ENCODE measurements around the gene TBX3. TPM values are rescaled to one million over a fixed set of nuclear protein-coding genes. Genes with fewer than 3 reads are reported as not detected.

Gene TBX3
- polyA plus RNA-seq, 1 of the 3 experiments (the other 2 are of a cell fraction) = 10.2 TPM

DNA sequence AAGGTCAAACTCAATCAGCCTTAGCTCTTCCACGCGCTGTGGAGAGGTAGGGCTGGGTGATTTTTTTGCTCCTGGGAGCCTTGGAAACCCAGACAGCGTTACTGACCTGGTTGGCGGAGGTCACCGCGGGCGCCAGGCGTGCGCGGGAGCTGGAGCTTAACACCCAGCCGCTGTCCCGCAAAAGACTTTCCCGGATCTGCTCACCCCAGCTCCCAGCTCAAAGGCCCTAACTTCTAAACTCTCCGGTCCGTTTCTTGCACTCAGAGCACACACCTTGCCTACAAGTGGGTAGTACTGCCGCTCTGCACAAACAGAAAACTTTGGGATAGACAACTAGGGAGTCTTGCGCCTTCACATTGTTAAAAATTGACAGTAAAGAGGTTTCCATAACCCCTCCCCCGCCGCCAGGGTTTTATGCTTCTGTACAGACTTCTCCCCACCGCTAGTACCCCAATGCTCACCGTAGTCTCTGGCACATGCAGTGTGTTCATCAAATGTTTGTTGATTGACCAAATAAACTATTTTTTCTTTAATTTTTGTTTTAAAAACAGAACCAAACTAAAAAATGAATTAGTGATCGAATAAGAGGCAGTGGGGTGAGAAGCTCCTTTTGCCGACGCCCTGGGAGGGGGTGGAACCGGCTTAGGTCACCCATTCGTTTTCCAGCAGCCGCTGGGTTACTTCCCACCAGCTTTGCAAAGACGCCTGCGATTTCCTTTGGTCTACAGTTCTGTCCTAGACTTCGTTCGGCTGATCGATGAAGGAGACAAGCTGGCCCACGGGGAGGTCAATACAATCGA, 12.7 kb upstream of the TBX3 start (continued):
- TF ChIP-seq EP300 (IDR thresholded peaks at IDR 0.05; ENCODE audit: borderline replicate concordance in 1 of 2, low read depth in 1 of 2, low read length in 1 of 2) (no peak), SIN3A (IDR thresholded peaks at IDR 0.05; ENCODE audit: borderline replicate concordance, low read depth, low read length) (no peak)

DNA sequence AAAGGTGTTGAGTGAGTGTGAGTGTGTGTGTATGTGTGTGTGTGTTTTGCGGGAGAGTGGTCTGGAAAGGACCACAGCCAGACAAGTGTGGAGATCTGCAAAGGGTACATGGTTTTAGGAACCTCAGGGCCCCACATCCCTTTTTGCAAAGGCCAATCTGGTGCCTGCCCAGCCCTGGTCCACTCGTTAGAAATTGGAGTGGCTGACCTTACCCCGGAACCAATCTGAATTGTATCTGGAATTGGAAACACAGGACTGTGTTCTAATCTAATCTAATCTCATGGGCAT, 11.3 kb upstream of the TBX3 start:
- no peak overlapping the region for H3K4me2 ChIP-seq
- no peak overlapping the region for H3K27ac ChIP-seq (ENCODE audit: low read depth in 2 of 2, low read length in 1 of 2)
- H4K20me1 ChIP-seq (ENCODE audit: insufficient read depth) = no peaks in the 10 kb centered on the region
- no peaks in the 10 kb centered on the region; the same call in 1 of the 2 replicates for H3K27me3 ChIP-seq (ENCODE audit: insufficient read depth)
- ChIA-PET POLR2A (no interaction called here), CTCF (no interaction called here)
- peaks cover 0 to 7% of the 10 kb centered on the region in 2 experiments; a peak in 1 of 4 replicates for H3K4me1 ChIP-seq (ENCODE audit: control insufficient read depth in 1 of 2, insufficient read depth in 2 of 2, low read depth in 1 of 2, low read length in 1 of 2)
- no peaks in the 10 kb centered on the region for H3K79me2 ChIP-seq (ENCODE audit: insufficient read depth)
- H3K36me3 ChIP-seq (replicated peaks in 1 of 2; ENCODE audit: control insufficient read depth in 1 of 2, insufficient read depth in 2 of 2, low read length in 1 of 2) = no peaks in the 10 kb centered on the region
- H3K4me3 ChIP-seq (ENCODE audit: low read depth in 2 of 2, low read length in 1 of 2) = no peak overlapping the region
- H3F3A ChIP-seq (replicated peaks; ENCODE audit: insufficient read depth) = no peaks in the 10 kb centered on the region
- no peaks in the 10 kb centered on the region for H3K9me3 ChIP-seq
- no peak overlapping the region for H3K9ac ChIP-seq
- no peak overlapping the region for H2AFZ ChIP-seq (ENCODE audit: low read depth)
- 85% methylated on average over 3 of the region's 3 CpGs for WGBS (ENCODE audit: low lambda C conversion rate)
- TF ChIP-seq FOSL2 (IDR thresholded peaks at IDR 0.05; ENCODE audit: borderline replicate concordance, low read depth) (no peak), SIN3A (IDR thresholded peaks at IDR 0.05; ENCODE audit: borderline replicate concordance, low read depth, low read length) (no peak), SMC3 (IDR thresholded peaks at IDR 0.05; ENCODE audit: low read depth, low read length) (no peak), ELF1 (IDR thresholded peaks at IDR 0.05) (no peak), EP300 (IDR thresholded peaks at IDR 0.05; ENCODE audit: borderline replicate concordance in 1 of 2, low read depth in 1 of 2, low read length in 1 of 2) (no peak), REST (IDR thresholded peaks at IDR 0.05; ENCODE audit: low read depth, low read length) (no peak), FOXM1 (IDR thresholded peaks at IDR 0.05; ENCODE audit: low read depth) (no peak), RAD21 (IDR thresholded peaks at IDR 0.05; ENCODE audit: low read length) (no peak), EZH2phosphoT487 (IDR thresholded peaks at IDR 0.05; ENCODE audit: borderline replicate concordance, low read depth) (no peak), RXRA (IDR thresholded peaks at IDR 0.05; ENCODE audit: borderline replicate concordance, low read depth) (no peak), YY1 (IDR thresholded peaks at IDR 0.05; ENCODE audit: low read depth) (no peak), PBX3 (IDR thresholded peaks at IDR 0.05) (no peak), RCOR1 (IDR thresholded peaks at IDR 0.05; ENCODE audit: low read length) (no peak), CHD2 (IDR thresholded peaks at IDR 0.05; ENCODE audit: low read length, partially characterized antibody) (no peak), GATA2 (CRISPR knock-in tag; IDR thresholded peaks at IDR 0.05) (no peak), MEF2A (IDR thresholded peaks at IDR 0.05; ENCODE audit: borderline replicate concordance, low read depth) (no peak), TEAD4 (IDR thresholded peaks at IDR 0.05; ENCODE audit: borderline replicate concordance, insufficient read depth) (no peak), TAF1 (IDR thresholded peaks at IDR 0.05; ENCODE audit: borderline replicate concordance, low read depth, low read length) (no peak)
- TF ChIP-seq, protein P1, sequence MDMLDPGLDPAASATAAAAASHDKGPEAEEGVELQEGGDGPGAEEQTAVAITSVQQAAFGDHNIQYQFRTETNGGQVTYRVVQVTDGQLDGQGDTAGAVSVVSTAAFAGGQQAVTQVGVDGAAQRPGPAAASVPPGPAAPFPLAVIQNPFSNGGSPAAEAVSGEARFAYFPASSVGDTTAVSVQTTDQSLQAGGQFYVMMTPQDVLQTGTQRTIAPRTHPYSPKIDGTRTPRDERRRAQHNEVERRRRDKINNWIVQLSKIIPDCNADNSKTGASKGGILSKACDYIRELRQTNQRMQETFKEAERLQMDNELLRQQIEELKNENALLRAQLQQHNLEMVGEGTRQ (IDR thresholded peaks at IDR 0.05; ENCODE audit: borderline replicate concordance, low read depth, low read length) = no peak
- TF ChIP-seq, protein P2, sequence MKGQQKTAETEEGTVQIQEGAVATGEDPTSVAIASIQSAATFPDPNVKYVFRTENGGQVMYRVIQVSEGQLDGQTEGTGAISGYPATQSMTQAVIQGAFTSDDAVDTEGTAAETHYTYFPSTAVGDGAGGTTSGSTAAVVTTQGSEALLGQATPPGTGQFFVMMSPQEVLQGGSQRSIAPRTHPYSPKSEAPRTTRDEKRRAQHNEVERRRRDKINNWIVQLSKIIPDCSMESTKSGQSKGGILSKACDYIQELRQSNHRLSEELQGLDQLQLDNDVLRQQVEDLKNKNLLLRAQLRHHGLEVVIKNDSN (IDR thresholded peaks at IDR 0.05; ENCODE audit: borderline replicate concordance, low read depth) = no peak
- DNase-seq = no peak
- H3K9me2 ChIP-seq = no peaks in the 10 kb centered on the region
